22Rv1 (cell line): ENCODE data around the gene LGALS3BP.

ENCODE experiments used
- ZFX ChIP-seq: fragments of 450-650 bp; IDR thresholded peaks from 2 replicates; pipeline ENCODE4 v1.6.1; 2017; ENCODE audit warnings: antibody characterized with exemption, borderline replicate concordance
- TF ChIP-seq, protein P1 (sequence below): fragments of 450-650 bp; IDR thresholded peaks from 2 replicates; pipeline ENCODE4 v1.5.1; 2017; ENCODE audit warnings: mild to moderate bottlenecking

DNA sequence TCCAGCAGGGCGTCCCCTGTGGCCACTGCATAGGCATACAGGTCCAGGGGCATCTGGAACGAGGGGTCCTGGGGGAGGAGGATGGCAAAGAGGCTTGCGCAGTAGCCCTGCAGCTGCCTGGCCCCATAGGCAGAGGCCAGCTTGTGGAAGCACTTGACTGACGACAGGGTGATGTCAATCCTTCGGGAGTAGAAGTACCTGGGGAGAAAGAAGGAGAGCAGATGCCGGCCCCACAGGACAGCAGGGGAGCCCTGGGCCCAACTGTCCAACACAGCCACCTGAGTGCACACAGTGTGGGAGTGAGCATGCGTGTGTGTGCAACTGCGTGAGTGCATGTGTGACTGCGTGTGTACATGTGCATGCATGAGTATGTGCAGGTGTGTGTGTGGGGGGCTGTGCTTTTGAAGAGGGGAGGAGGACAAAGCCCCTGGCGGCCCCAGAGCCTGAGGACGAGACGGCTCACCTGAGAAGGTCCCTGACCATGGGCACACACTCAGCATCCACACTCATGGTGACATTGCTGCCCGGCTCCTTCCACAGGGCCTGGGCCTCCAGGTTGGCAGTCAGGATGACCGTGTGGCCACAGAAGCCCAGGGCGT lies 7.1 kb downstream of the LGALS3BP start:
- TF ChIP-seq, protein P1, sequence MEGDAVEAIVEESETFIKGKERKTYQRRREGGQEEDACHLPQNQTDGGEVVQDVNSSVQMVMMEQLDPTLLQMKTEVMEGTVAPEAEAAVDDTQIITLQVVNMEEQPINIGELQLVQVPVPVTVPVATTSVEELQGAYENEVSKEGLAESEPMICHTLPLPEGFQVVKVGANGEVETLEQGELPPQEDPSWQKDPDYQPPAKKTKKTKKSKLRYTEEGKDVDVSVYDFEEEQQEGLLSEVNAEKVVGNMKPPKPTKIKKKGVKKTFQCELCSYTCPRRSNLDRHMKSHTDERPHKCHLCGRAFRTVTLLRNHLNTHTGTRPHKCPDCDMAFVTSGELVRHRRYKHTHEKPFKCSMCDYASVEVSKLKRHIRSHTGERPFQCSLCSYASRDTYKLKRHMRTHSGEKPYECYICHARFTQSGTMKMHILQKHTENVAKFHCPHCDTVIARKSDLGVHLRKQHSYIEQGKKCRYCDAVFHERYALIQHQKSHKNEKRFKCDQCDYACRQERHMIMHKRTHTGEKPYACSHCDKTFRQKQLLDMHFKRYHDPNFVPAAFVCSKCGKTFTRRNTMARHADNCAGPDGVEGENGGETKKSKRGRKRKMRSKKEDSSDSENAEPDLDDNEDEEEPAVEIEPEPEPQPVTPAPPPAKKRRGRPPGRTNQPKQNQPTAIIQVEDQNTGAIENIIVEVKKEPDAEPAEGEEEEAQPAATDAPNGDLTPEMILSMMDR, result no peak
- no peak for TF ChIP-seq ZFX
